HFFc6 (cell line): ENCODE data around the gene LAMC1. TPM values are rescaled to one million over a fixed set of nuclear protein-coding genes. Genes with fewer than 3 reads are reported as not detected.

Experiments
- DNase-seq: peaks from one replicate; pipeline ENCODE4 v3.0.0-alpha.2; 2018
- H3K27ac Mint-ChIP-seq: 2 replicates; pipeline ENCODE4 v1.8.0; 2020; ENCODE audit warnings: mild to moderate bottlenecking, mixed read lengths
- H3K27me3 Mint-ChIP-seq: 2 replicates; pipeline ENCODE4 v1.8.0; 2021; ENCODE audit warnings: mild to moderate bottlenecking, moderate library complexity, mixed read lengths; ENCODE audit not compliant: insufficient read depth
- H3K36me3 Mint-ChIP-seq: 2 replicates; pipeline ENCODE4 v1.8.0; 2021; ENCODE audit warnings: low read depth, mixed read lengths
- H3K4me1 Mint-ChIP-seq: 2 replicates; pipeline ENCODE4 v1.8.0; 2020; ENCODE audit warnings: low read depth, mixed read lengths
- H3K4me3 Mint-ChIP-seq: 2 replicates; pipeline ENCODE4 v1.8.0; 2020; ENCODE audit warnings: mild to moderate bottlenecking, moderate library complexity, mixed read lengths
- H3K9me3 Mint-ChIP-seq: 2 replicates; pipeline ENCODE4 v1.8.0; 2020; ENCODE audit warnings: mild to moderate bottlenecking, mixed read lengths
- CTCF ChIP-seq: fragments of 200-600 bp; sonication (generic); IDR thresholded peaks from 2 replicates; pipeline ENCODE4 v1.5.0; 2021; ENCODE audit warnings: antibody characterized with exemption, mild to moderate bottlenecking
- total RNA-seq, 6 experiments: library from RNA; stranded (reverse); fragmentation: NEBNext Ultra II Directional; extraction: Animal tissue kit (Norgen Biotek cat#: 25700); gene quantifications; 2 replicates in 1 of 6; 3 replicates in 5 of 6; pipeline ENCODE4 v1.2.3, GENCODE V29; 2021

LAMC1 gene
- total RNA-seq, 6 experiments from 2014 or later, result 352 to 465 (median 393) TPM

GRCh38 chr1:183024317-183025009 is 1.2 kb downstream of the LAMC1 start:
- no peak for TF ChIP-seq CTCF
- peaks cover 57% of the 10 kb centered on the region for H3K36me3 Mint-ChIP-seq
- H3K4me3 Mint-ChIP-seq, result peak overlapping the region; percentile 97
- peak overlapping the region; percentile 97 for H3K27ac Mint-ChIP-seq
- peaks cover 2% of the 10 kb centered on the region for H3K27me3 Mint-ChIP-seq
- peaks cover 45% of the 10 kb centered on the region for H3K4me1 Mint-ChIP-seq
- H3K9me3 Mint-ChIP-seq, result no peaks in the 10 kb centered on the region
- no peak for DNase-seq

- H3K36me3 Mint-ChIP-seq, result peaks cover 62% of the 10 kb centered on the region
- no peaks in the 10 kb centered on the region for H3K9me3 Mint-ChIP-seq
- peaks cover 3% of the 10 kb centered on the region for H3K27me3 Mint-ChIP-seq
- peak overlapping the region; percentile 97 for H3K4me3 Mint-ChIP-seq
- H3K4me1 Mint-ChIP-seq, result peaks cover 50% of the 10 kb centered on the region
- no peak for TF ChIP-seq CTCF
- peak overlapping the region; percentile 97 for H3K27ac Mint-ChIP-seq
- DNase-seq, result no peak
These were observed 1.8 kb downstream of the LAMC1 start for GRCh38 chr1:183025010-183025337.

- H3K4me1 Mint-ChIP-seq, result peaks cover 61% of the 10 kb centered on the region
These were observed 2.9 kb downstream of the LAMC1 start for GRCh38 chr1:183025782-183026774.

GRCh38 chr1:183027031-183027430 is 3.8 kb downstream of the LAMC1 start:
- H3K27ac Mint-ChIP-seq, result peak overlapping the region; percentile 97
- peaks cover 65% of the 10 kb centered on the region for H3K4me1 Mint-ChIP-seq
- peak overlapping the region; percentile 97 for H3K4me3 Mint-ChIP-seq
- no peak for TF ChIP-seq CTCF
- DNase-seq, result no peak
- peaks cover 67% of the 10 kb centered on the region for H3K36me3 Mint-ChIP-seq
- peaks cover 3% of the 10 kb centered on the region for H3K27me3 Mint-ChIP-seq
- H3K9me3 Mint-ChIP-seq, result no peaks in the 10 kb centered on the region

More at GRCh38 chr1:183025782-183026774, 2.9 kb downstream of the LAMC1 start:
- H3K4me3 Mint-ChIP-seq, result peak overlapping the region; percentile 97
- H3K27me3 Mint-ChIP-seq, result peaks cover 3% of the 10 kb centered on the region
- peaks cover 64% of the 10 kb centered on the region for H3K36me3 Mint-ChIP-seq
- H3K27ac Mint-ChIP-seq, result peak overlapping the region; percentile 97
- H3K9me3 Mint-ChIP-seq, result no peaks in the 10 kb centered on the region
- DNase-seq, result peak; percentile 25
- peak; percentile 3; the same call in 1 of the 2 replicates for TF ChIP-seq CTCF

- Mint-ChIP-seq H3K4me1 (peaks cover 70% of the 10 kb centered on the region), H3K36me3 (peaks cover 74% of the 10 kb centered on the region), H3K27ac (peak overlapping the region; percentile 97), H3K4me3 (peak overlapping the region; percentile 97), H3K9me3 (no peaks in the 10 kb centered on the region), H3K27me3 (peaks cover 3% of the 10 kb centered on the region)
- DNase-seq, result no peak
- no peak for TF ChIP-seq CTCF
These were observed 4.6 kb downstream of the LAMC1 start for GRCh38 chr1:183027791-183028190.
